Stimulated activated naive CD8-positive, alpha-beta T cell treated with anti-CD3 and anti-CD28 coated beads, Interleukin-15, Interleukin-2, amounts not matched to agents 100 U/mL and 50 U/mL, for 24 hours (primary cell): ENCODE results near the gene ZNF729.
"Not testable (repeated sequence)": the region's sequence is repeated elsewhere in the genome, so short reads cannot be mapped to it uniquely, and the experiment has no call there.

Source experiments
- ATAC-seq: fragments of 150-1000 bp; cut with Tn5 transposase; one replicate; pipeline ENCODE4 v1.10.0; 2021
- DNase-seq: peaks from one replicate; pipeline ENCODE4 v3.0.0; 2021

ZNF729 gene

GRCh38 chr19:22286151-22286810, at the start of gene ZNF729:
TSS of gene ZNF729 (plus strand) at chr19:22286441. CDS start at chr19:22286526, 85 bp downstream.
- no peak for ATAC-seq

GRCh38 chr19:22256856-22257255, 29.4 kb upstream of the ZNF729 start:
- DNase-seq (no peak), ATAC-seq (no peak)

More at GRCh38 chr19:22286151-22286810, at the start of gene ZNF729:
- DNase-seq = no peak

- no peak for ATAC-seq
- no peak for DNase-seq
Observed at GRCh38 chr19:22257381-22257780, 28.9 kb upstream of the ZNF729 start.

- ATAC-seq (no peak), DNase-seq (no peak)
Observed at GRCh38 chr19:22257916-22258315, 28.3 kb upstream of the ZNF729 start.

GRCh38 chr19:22260499-22260898, 25.7 kb upstream of the ZNF729 start:
- DNase-seq = no peak
- no peak for ATAC-seq

GRCh38 chr19:22261596-22261995, 24.6 kb upstream of the ZNF729 start:
- no peak for ATAC-seq
- DNase-seq = no peak

GRCh38 chr19:22263121-22263520, 23.1 kb upstream of the ZNF729 start:
- no peak for ATAC-seq

GRCh38 chr19:22321554-22321953, 35.3 kb downstream of the ZNF729 start:
- not testable (repeated sequence) for ATAC-seq, DNase-seq

More at GRCh38 chr19:22263121-22263520, 23.1 kb upstream of the ZNF729 start:
- DNase-seq = no peak

- DNase-seq = no peak
- ATAC-seq = no peak
Observed at GRCh38 chr19:22326219-22326618, 40.0 kb downstream of the ZNF729 start.

- ATAC-seq = no peak
- no peak for DNase-seq
Observed at GRCh38 chr19:22327321-22327720, 41.1 kb downstream of the ZNF729 start.

- DNase-seq (no peak), ATAC-seq (no peak)
Observed at GRCh38 chr19:22331521-22331920, 45.3 kb downstream of the ZNF729 start.

GRCh38 chr19:22332924-22333323, 46.7 kb downstream of the ZNF729 start:
- DNase-seq = no peak

GRCh38 chr19:22335716-22336115, 49.5 kb downstream of the ZNF729 start:
- ATAC-seq (no peak), DNase-seq (no peak)

More at GRCh38 chr19:22332924-22333323, 46.7 kb downstream of the ZNF729 start:
- ATAC-seq = no peak

GRCh38 chr19:22354665-22355064, 68.4 kb downstream of the ZNF729 start:
- no peak for DNase-seq

More at GRCh38 chr19:22354665-22355064, 68.4 kb downstream of the ZNF729 start:
- ATAC-seq = no peak
